Panc1 (cell line): ENCODE data around the gene SDSL. TPM values are rescaled to one million over a fixed set of nuclear protein-coding genes. Genes with fewer than 3 reads are reported as not detected.

Experiments
- ATAC-seq: fragments of 200-7000 bp; cut with Tn5 transposase; 2 replicates; pipeline ENCODE4 v1.9.1; 2020; ENCODE audit warnings: mild to moderate bottlenecking, moderate library complexity
- BruUV-seq: library from RNA; stranded (reverse); fragments of 400-500 nt; replicated peaks from 2 replicates; lab custom pipeline; 2021; lab: Mats Ljungman, UMichigan
- CTCF ChIA-PET: fragments of 300-600 bp; sonication (Branson Sonifier 250); formaldehyde crosslinking; loops from one replicate; lab custom pipeline; 2022; ENCODE audit warnings: antibody characterized with exemption; lab: Charles Lee
- POLR2A ChIA-PET: fragments of 300-600 bp; sonication (Branson Sonifier 250); formaldehyde crosslinking; loops from one replicate; lab custom pipeline; 2022; ENCODE audit warnings: antibody characterized with exemption; lab: Charles Lee
- DNase-seq: peaks from one replicate; pipeline ENCODE4 v3.0.0-alpha.2; 2010; ENCODE audit warnings: low read depth, low spot score
- H3K27ac ChIP-seq: 2 replicates; pipeline ENCODE4 v1.5.1; 2011; ENCODE audit warnings: mild to moderate bottlenecking, low read length, inconsistent platforms
- H3K27me3 ChIP-seq: fragments of 200-500 bp; sonication (Bioruptor generic); 2 replicates; pipeline ENCODE4 v1.6.0; 2014; ENCODE audit warnings: low read length, inconsistent platforms; ENCODE audit not compliant: control insufficient read depth, insufficient read depth
- H3K36me3 ChIP-seq: fragments of 200-500 bp; sonication (Bioruptor generic); 2 replicates; pipeline ENCODE4 v1.5.1; 2014; ENCODE audit warnings: inconsistent platforms, mild to moderate bottlenecking, low read length, moderate library complexity; ENCODE audit not compliant: control insufficient read depth, insufficient read depth
- H3K4me1 ChIP-seq: 2 replicates; pipeline ENCODE4 v1.5.1; 2011; ENCODE audit warnings: inconsistent platforms, mild to moderate bottlenecking, low read length, moderate library complexity; ENCODE audit not compliant: control insufficient read depth, insufficient read depth
- H3K4me3 ChIP-seq, 2 experiments: 2 replicates each; pipeline ENCODE4 v1.5.1; 2011 to 2012; ENCODE audit warnings: low read depth in 2 of 2, low read length in 2 of 2, mild to moderate bottlenecking in 2 of 2, inconsistent platforms in 1 of 2, moderate library complexity in 1 of 2
- H3K9me3 ChIP-seq: fragments of 200-500 bp; sonication (Bioruptor generic); 2 replicates; pipeline ENCODE4 v1.5.1; 2014; ENCODE audit warnings: low read depth, mild to moderate bottlenecking, inconsistent platforms, low read length, moderate library complexity; ENCODE audit not compliant: control insufficient read depth, insufficient read depth
- CTCF ChIP-seq: fragments of 450-650 bp; IDR thresholded peaks from 2 replicates; pipeline ENCODE4 v1.5.1; 2017; ENCODE audit warnings: mild to moderate bottlenecking
- POLR2AphosphoS5 ChIP-seq: IDR thresholded peaks from 2 replicates; pipeline ENCODE4 v1.6.1; 2012; ENCODE audit warnings: mild to moderate bottlenecking, low read depth, low read length, moderate library complexity
- REST ChIP-seq, 2 experiments: IDR thresholded peaks; 2 replicates each; pipeline ENCODE4 v1.6.1; 2011 to 2012; ENCODE audit warnings: low read depth in 2 of 2, control low read depth in 1 of 2, low read length in 1 of 2, mild to moderate bottlenecking in 1 of 2, moderate library complexity in 1 of 2; ENCODE audit not compliant: insufficient read depth in 1 of 2
- SIN3A ChIP-seq: IDR thresholded peaks from 2 replicates; pipeline ENCODE4 v1.6.1; 2012; ENCODE audit warnings: low read depth, mild to moderate bottlenecking, low read length, moderate library complexity, borderline replicate concordance; ENCODE audit not compliant: insufficient read depth
- TCF7L2 ChIP-seq: IDR thresholded peaks from 2 replicates; pipeline ENCODE4 v1.6.1; 2011; ENCODE audit warnings: mild to moderate bottlenecking, low read depth, low read length, inconsistent platforms
- in situ Hi-C: cut with HindIII; loops from 2 replicates; pipeline ENCODE4 v1.10.0; 2016; ENCODE audit warnings: low sequenced_read_pairs, low pct_unique_long_range_greater_than_20kb
- intact Hi-C: fragments of 100-400 bp; cut with micrococcal nuclease; formaldehyde crosslinking; loops from one replicate; pipeline ENCODE4 v1.10.0; 2022; ENCODE audit not compliant: unreplicated experiment
- total RNA-seq: library from RNA; stranded (reverse); gene quantifications from one replicate; pipeline ENCODE4 v1.2.1, GENCODE V29; 2021; ENCODE audit not compliant: unreplicated experiment

SDSL gene
- total RNA-seq, 1 experiment from 2014 or later = 5.8 TPM

GRCh38 chr12:113405694-113406093 is 16.5 kb upstream of the SDSL start:
- ATAC-seq (no peak), DNase-seq (no peak)
- TF ChIP-seq POLR2AphosphoS5 = no peak
- TF ChIP-seq CTCF = no peak
- BruUV-seq = no TSS peak
- Histone ChIP-seq H3K27me3 (no peaks in the 10 kb centered on the region), H3K27ac (no peak overlapping the region), H3K4me1 (no peaks in the 10 kb centered on the region), H3K9me3 (no peaks in the 10 kb centered on the region), H3K36me3 (no peaks in the 10 kb centered on the region), H3K4me3 (no peak overlapping the region)
- in situ Hi-C loops (no loop called here), intact Hi-C loops (no loop called here)
- CTCF ChIA-PET = interaction anchor here (0.6 kb wide), 1 partner anchor 134 kb away, joined by 4 read pairs; no protein-coding TSS in a partner anchor
- POLR2A ChIA-PET = no interaction called here

- H3K4me3 ChIP-seq = no peak overlapping the region
- TF ChIP-seq TCF7L2 (no peak), POLR2AphosphoS5 (no peak), CTCF (no peak), REST (IDR thresholded peaks at IDR 0.05; ENCODE audit: insufficient read depth in 1 of 2, low read depth in 2 of 2, low read length in 1 of 2) (no peak), SIN3A (no peak)
- no peaks in the 10 kb centered on the region for H3K27me3 ChIP-seq
- no TSS peak for BruUV-seq
- intact Hi-C loops = no loop called here
- ChIA-PET CTCF (no interaction called here), POLR2A (interaction anchor here (0.7 kb wide), 1 partner anchor 44 kb away, joined by 7 read pairs; no protein-coding TSS in a partner anchor)
- in situ Hi-C loops = no loop called here
- no peaks in the 10 kb centered on the region for H3K9me3 ChIP-seq
- ATAC-seq (no peak), DNase-seq (no peak)
- H3K36me3 ChIP-seq = no peaks in the 10 kb centered on the region
- H3K27ac ChIP-seq = no peak overlapping the region
- no peaks in the 10 kb centered on the region for H3K4me1 ChIP-seq
Measured at GRCh38 chr12:113407931-113408600, 14.1 kb upstream of the SDSL start.
